MM.1S (cell line): ENCODE data around the gene C16orf78.

Experiments used
- CTCF ChIP-seq: fragments of 300-600 bp; sonication (generic); IDR thresholded peaks from 2 replicates; pipeline ENCODE4 v1.5.1; 2016; ENCODE audit warnings: antibody characterized with exemption, low read length, mixed read lengths
- EZH2phosphoT487 ChIP-seq: fragments of 300-600 bp; sonication (generic); IDR thresholded peaks from 2 replicates; pipeline ENCODE4 v1.6.1; 2018; ENCODE audit warnings: antibody characterized with exemption, low read length

GRCh38 chr16:49442805-49443204 is 69.2 kb downstream of the C16orf78 start:
- TF ChIP-seq CTCF: no peak
- no peak for TF ChIP-seq EZH2phosphoT487
